Tibial nerve (tissue), 4 donors: ENCODE results near the gene LCP1. TPM values are rescaled to one million over a fixed set of nuclear protein-coding genes. Genes with fewer than 3 reads are reported as not detected.

Experiments used
- DNase-seq, 2 donors: peaks; one replicate each; pipeline ENCODE4 v3.0.0-alpha.2; 2019; ENCODE audit warnings: low spot score in 2 of 2
- H3K27ac ChIP-seq, 4 donors: fragments of 200-600 bp; sonication (generic) in 3 of 4; one replicate each; pipeline ENCODE4 v1.5.1; 2017 to 2019; ENCODE audit warnings: mild to moderate bottlenecking in 1 of 4
- H3K27me3 ChIP-seq, 2 donors: fragments of 200-600 bp; sonication (generic) in 1 of 2; one replicate each; pipeline versions ENCODE4 v1.5.1 to v1.6.0; 2017 to 2019
- H3K36me3 ChIP-seq, 3 donors: fragments of 200-600 bp; sonication (generic); one replicate each; pipeline ENCODE4 v1.5.1; 2018 to 2019
- H3K4me1 ChIP-seq, 4 donors: fragments of 200-600 bp; sonication (generic) in 3 of 4; one replicate each; pipeline ENCODE4 v1.5.1; 2017 to 2019
- H3K4me3 ChIP-seq, 4 donors: fragments of 200-600 bp; sonication (generic) in 3 of 4; one replicate each; pipeline ENCODE4 v1.5.1; 2017 to 2019; ENCODE audit warnings: mild to moderate bottlenecking in 1 of 4, moderate library complexity in 1 of 4
- H3K9me3 ChIP-seq, 4 donors: fragments of 200-600 bp; sonication (generic) in 3 of 4; one replicate each; pipeline ENCODE4 v1.5.1; 2017 to 2019
- EP300 ChIP-seq, 2 donors: sonication (generic); formaldehyde crosslinking; IDR thresholded peaks; one replicate each; pipeline ENCODE4 v1.6.1; 2017; ENCODE audit warnings: antibody characterized with exemption in 2 of 2, mild to moderate bottlenecking in 1 of 2
- POLR2A ChIP-seq, 2 donors: fragments of 450-650 bp; IDR thresholded peaks; one replicate each; pipeline ENCODE4 v1.6.1; 2017; ENCODE audit warnings: antibody characterized with exemption in 2 of 2, mild to moderate bottlenecking in 2 of 2, moderate library complexity in 2 of 2
- WGBS, 2 donors: methylation state at CpG; one replicate each; pipeline ENCODE4 v1.1.5; 2018; 5-methylcytosine and 5-hydroxymethylcytosine counted together
- total RNA-seq, 4 donors: library from RNA; depleted of rRNA; stranded (reverse); fragments of >200 nt; gene quantifications; one replicate each; pipeline ENCODE4 v1.1.0, GENCODE V29; 2016
- TF ChIP-seq, protein P1 (sequence below), 5 experiments: fragments of 200-600 bp in 3 of 5; fragments of 450-650 bp in 2 of 5; sonication (generic) in 3 of 5; IDR thresholded peaks; one replicate each; pipeline ENCODE4 v1.5.1; 2016 to 2019; ENCODE audit warnings: antibody characterized with exemption in 5 of 5, mild to moderate bottlenecking in 3 of 5, moderate library complexity in 2 of 5

The LCP1 gene
- total RNA-seq, 4 donors from 2014 or later: 18.1 to 62.7 (median 22.4) TPM

DNA sequence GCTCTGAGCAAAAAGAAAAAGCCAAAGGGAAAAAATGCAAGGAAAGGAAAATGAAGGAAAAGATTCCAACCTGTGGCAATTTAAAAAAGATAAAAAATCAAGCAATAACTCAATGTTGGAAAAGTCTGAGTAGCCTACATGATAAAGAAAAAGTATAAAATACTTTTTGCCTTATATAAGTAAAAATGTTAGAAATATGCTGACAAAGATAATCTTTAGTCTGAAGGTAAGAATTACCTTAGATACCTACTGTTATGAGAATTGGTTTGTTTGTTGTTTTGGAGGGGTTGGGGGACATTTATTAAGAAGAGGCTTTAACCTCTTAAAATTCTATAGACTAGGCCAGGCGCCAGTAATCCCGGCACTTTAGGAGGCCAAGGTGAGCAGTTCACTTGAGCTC, 47.5 kb downstream of the LCP1 start:
- no peak for DNase-seq
- Histone ChIP-seq H3K4me3 (no peak overlapping the region), H3K9me3 (no peaks in the 10 kb centered on the region), H3K36me3 (no peaks in the 10 kb centered on the region), H3K27ac (no peak overlapping the region), H3K27me3 (no peaks in the 10 kb centered on the region), H3K4me1 (no peaks in the 10 kb centered on the region)
- WGBS, 2 donors: 84 to 87% methylated on average over 2 of the region's 2 CpGs
- TF ChIP-seq EP300 (IDR thresholded peaks at IDR 0.05) (no peak), POLR2A (IDR thresholded peaks at IDR 0.05) (no peak)
- TF ChIP-seq, protein P1, sequence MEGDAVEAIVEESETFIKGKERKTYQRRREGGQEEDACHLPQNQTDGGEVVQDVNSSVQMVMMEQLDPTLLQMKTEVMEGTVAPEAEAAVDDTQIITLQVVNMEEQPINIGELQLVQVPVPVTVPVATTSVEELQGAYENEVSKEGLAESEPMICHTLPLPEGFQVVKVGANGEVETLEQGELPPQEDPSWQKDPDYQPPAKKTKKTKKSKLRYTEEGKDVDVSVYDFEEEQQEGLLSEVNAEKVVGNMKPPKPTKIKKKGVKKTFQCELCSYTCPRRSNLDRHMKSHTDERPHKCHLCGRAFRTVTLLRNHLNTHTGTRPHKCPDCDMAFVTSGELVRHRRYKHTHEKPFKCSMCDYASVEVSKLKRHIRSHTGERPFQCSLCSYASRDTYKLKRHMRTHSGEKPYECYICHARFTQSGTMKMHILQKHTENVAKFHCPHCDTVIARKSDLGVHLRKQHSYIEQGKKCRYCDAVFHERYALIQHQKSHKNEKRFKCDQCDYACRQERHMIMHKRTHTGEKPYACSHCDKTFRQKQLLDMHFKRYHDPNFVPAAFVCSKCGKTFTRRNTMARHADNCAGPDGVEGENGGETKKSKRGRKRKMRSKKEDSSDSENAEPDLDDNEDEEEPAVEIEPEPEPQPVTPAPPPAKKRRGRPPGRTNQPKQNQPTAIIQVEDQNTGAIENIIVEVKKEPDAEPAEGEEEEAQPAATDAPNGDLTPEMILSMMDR (IDR thresholded peaks at IDR 0.05): no peak

DNA sequence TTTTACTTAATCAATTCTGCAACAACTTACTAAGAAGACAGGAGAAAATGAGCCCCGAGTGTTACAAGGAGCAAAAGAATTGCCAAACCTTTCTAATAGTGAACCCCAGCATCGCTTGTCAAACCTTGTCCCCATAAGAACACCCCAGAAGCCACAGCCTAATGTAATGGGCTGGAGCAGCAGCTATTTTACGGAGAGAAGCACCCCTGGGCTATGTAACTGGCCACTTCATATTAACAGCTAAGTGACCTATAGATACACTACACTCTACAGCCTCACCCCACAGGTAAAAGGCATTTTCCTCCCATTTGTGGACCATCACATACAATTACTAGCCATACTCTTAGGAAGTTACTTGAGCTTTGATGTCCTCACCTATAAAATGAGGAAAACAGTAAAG, 49.9 kb downstream of the LCP1 start:
- 74 to 90% methylated on average over 3 of the region's 3 CpGs for WGBS, 2 donors
- no peaks in the 10 kb centered on the region for H3K4me1 ChIP-seq
- TF ChIP-seq EP300 (IDR thresholded peaks at IDR 0.05) (no peak), POLR2A (IDR thresholded peaks at IDR 0.05) (no peak)
- TF ChIP-seq, protein P1 (IDR thresholded peaks at IDR 0.05): no peak
- DNase-seq: no peak
- no peaks in the 10 kb centered on the region for H3K36me3 ChIP-seq
- no peaks in the 10 kb centered on the region for H3K27me3 ChIP-seq
- H3K9me3 ChIP-seq: no peaks in the 10 kb centered on the region
- no peak overlapping the region for H3K4me3 ChIP-seq
- no peak overlapping the region for H3K27ac ChIP-seq

DNA sequence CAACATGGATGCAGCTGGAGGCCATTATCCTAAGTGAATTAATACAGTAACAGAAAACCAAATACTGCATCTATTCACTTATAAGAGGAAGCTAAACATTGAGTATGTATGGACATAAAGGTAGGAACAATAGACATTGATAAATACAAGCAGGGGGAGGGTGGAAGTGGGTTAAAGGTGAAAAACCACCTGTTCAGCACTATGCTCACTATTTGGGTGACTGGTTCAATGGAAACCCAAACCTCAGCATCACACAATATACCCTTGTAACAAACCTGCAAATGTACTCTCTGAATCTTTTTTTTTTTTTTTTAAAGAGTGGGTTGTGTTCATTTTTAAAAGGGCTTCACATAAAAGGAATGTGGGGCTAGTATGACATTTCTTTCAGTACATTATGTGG, 50.3 kb downstream of the LCP1 start:
- no peaks in the 10 kb centered on the region for H3K36me3 ChIP-seq
- no peak overlapping the region for H3K4me3 ChIP-seq
- no peak for DNase-seq
- TF ChIP-seq, protein P1 (IDR thresholded peaks at IDR 0.05): no peak
- no peak for TF ChIP-seq EP300 (IDR thresholded peaks at IDR 0.05)
- no peak for TF ChIP-seq POLR2A (IDR thresholded peaks at IDR 0.05)
- no peak overlapping the region for H3K27ac ChIP-seq
- H3K9me3 ChIP-seq: no peaks in the 10 kb centered on the region
- no peaks in the 10 kb centered on the region for H3K4me1 ChIP-seq
- H3K27me3 ChIP-seq: no peaks in the 10 kb centered on the region

DNA sequence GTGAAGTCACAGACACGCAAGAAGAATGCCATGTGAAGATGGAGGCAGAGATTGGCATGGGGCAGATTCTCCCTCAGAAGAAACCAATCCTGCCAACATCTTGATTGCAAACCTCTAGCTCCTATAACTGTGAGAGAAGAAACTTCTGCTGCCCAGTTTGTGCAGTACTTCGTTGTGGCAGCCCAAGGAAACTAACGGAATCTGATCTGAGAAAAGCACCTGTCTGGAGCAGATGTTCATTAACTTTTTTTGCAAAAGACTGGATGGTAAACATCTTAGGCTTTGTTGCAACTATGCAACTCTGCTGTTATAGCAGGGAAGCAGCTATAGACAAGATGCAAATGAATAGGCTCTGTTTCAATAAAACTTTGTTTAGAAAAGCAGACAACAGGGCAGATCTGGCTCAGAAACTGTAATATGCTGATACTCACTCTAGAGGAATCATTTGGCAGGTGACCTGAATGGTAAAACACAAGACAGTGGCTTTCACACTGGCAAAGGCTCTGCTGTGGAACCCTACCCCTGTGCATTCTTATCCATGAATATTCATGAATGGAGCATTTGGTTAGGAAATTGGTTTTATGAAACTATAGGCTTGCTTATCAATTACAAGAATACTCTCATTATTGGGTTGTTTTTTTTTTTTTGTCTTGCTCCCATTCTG, 51.9 kb downstream of the LCP1 start:
- no peak overlapping the region for H3K4me3 ChIP-seq
- H3K27me3 ChIP-seq: no peaks in the 10 kb centered on the region
- no peaks in the 10 kb centered on the region for H3K36me3 ChIP-seq
- whole genome bisulfite sequencing, 2 donors: 82 to 87% methylated on average over 3 of the region's 3 CpGs
- TF ChIP-seq, protein P1 (IDR thresholded peaks at IDR 0.05): no peak
- TF ChIP-seq EP300 (IDR thresholded peaks at IDR 0.05) (no peak), POLR2A (IDR thresholded peaks at IDR 0.05) (no peak)
- H3K9me3 ChIP-seq: no peaks in the 10 kb centered on the region
- no peak for DNase-seq
- H3K4me1 ChIP-seq: peaks cover 0 to 3% (median 0%) of the 10 kb centered on the region in 4 donors
- H3K27ac ChIP-seq: no peak overlapping the region

DNA sequence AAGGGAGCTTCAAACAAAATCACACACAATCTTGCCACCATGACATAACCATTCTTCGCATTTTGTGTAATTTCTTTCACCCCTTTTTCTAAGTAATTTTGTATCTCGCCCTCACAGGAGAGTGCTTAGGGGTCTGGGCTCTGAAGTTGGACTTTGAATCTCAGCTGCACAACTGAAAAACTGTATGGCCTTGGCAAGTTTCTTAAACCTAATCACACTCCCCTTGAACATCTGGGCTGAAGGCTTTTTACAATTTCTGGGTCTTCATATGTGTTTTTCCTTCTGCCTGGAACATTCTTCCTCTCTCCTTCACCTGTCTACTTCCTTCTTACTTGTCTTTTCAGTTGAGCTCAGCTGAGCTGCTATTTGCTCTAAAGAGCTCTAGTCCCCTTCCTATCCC, 52.9 kb downstream of the LCP1 start:
- WGBS, 2 donors: 91 to 97% methylated on average over 2 of the region's 2 CpGs
- DNase-seq: no peak
- Histone ChIP-seq H3K36me3 (no peaks in the 10 kb centered on the region), H3K9me3 (no peaks in the 10 kb centered on the region), H3K27ac (no peak overlapping the region), H3K4me3 (no peak overlapping the region), H3K27me3 (no peaks in the 10 kb centered on the region), H3K4me1 (peaks cover 0 to 3% (median 0%) of the 10 kb centered on the region in 4 donors)
- no peak for TF ChIP-seq POLR2A (IDR thresholded peaks at IDR 0.05)
- TF ChIP-seq, protein P1 (IDR thresholded peaks at IDR 0.05): no peak
- no peak for TF ChIP-seq EP300 (IDR thresholded peaks at IDR 0.05)
